GM12873 (cell line): ENCODE results near the gene EFCAB9.

Experiments
- TF ChIP-seq, protein P1 (sequence below): IDR thresholded peaks from 2 replicates; pipeline ENCODE4 v1.5.1; 2012; ENCODE audit warnings: low read depth, mild to moderate bottlenecking, moderate library complexity, low read length, control low read depth; ENCODE audit not compliant: insufficient read depth; ENCODE audit errors: missing control alignments

EFCAB9 gene

DNA sequence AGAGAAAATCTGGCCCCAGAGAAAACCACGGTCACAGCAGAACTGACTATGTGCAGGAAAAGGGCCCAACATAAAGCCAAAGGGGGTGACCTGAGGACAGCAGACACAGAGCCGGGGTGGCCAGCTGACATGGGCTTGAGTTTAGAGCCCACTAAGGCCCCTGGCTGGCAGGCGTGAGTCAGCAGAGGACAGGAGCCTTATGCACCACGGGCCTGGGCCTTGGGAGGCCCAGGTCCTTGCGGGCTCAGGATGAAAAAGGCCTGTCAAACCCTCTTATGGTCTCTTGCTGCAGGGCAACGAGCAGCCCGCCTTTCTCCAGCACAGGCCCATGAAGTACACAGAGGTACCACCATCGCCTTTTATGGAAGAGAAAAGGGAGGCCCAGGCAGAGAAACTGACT lies 25.7 kb upstream of the EFCAB9 start:
- TF ChIP-seq, protein P1, sequence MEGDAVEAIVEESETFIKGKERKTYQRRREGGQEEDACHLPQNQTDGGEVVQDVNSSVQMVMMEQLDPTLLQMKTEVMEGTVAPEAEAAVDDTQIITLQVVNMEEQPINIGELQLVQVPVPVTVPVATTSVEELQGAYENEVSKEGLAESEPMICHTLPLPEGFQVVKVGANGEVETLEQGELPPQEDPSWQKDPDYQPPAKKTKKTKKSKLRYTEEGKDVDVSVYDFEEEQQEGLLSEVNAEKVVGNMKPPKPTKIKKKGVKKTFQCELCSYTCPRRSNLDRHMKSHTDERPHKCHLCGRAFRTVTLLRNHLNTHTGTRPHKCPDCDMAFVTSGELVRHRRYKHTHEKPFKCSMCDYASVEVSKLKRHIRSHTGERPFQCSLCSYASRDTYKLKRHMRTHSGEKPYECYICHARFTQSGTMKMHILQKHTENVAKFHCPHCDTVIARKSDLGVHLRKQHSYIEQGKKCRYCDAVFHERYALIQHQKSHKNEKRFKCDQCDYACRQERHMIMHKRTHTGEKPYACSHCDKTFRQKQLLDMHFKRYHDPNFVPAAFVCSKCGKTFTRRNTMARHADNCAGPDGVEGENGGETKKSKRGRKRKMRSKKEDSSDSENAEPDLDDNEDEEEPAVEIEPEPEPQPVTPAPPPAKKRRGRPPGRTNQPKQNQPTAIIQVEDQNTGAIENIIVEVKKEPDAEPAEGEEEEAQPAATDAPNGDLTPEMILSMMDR: no peak

DNA sequence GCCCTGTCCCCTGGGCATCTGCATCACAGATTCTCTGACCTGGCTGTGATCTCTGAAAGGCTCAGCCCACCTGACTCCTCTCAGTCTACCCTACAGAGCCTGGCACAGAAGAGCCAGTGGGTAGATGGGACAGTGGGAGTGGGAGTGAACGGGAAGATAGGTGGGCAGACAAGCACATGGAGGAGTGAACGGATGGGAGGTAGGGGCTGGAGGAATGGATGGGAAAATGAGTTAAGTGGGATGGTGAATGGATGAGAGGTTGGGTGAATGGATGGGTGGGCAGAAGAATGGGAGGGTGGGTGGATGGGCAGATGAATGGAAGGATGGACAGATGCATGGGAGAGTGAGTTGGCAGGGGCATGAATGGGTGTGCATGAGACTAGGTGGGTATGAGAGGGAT lies 24.8 kb upstream of the EFCAB9 start:
- TF ChIP-seq, protein P1: no peak

DNA sequence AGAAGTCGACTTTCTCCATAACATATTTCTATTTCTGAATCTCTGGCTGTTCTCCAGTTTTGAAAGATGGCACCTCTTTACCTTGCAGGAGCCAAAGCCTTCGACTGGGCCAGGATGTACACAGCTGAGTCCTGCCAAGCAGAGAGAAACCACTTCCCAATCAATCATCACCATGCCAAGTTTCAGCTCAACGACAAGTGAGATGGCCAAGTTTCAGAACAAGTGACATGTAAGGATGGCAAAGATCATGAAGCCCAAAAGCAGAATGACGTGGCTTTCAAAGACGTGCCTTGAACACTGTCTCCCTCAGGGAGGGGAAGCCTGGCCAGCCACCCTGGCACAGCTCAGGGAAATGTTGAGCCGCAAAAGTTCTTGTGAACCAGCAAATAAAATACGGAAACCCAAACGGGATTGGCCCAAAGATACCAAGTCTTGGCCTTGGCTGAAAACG lies 23.7 kb upstream of the EFCAB9 start:
- TF ChIP-seq, protein P1: no peak

DNA sequence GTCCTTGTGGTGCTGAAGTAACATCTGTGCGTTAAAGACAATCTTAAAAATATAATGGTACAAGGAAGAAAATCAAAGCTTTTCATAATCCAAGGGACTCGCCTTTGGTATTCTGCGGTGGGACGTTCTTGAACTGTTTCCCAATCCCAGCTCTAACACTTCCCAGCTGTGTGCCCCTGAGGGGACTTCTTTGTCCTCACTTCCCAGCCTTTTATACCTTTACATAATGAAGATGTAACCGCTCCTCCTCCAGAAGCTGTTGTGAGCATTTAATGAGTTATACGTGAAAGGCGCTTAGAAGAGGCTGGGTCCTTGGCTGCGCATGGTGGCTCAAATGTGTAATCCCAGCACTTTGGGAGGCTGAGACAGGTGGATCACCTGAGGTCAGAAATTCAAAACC lies 22.9 kb upstream of the EFCAB9 start:
- TF ChIP-seq, protein P1: no peak

DNA sequence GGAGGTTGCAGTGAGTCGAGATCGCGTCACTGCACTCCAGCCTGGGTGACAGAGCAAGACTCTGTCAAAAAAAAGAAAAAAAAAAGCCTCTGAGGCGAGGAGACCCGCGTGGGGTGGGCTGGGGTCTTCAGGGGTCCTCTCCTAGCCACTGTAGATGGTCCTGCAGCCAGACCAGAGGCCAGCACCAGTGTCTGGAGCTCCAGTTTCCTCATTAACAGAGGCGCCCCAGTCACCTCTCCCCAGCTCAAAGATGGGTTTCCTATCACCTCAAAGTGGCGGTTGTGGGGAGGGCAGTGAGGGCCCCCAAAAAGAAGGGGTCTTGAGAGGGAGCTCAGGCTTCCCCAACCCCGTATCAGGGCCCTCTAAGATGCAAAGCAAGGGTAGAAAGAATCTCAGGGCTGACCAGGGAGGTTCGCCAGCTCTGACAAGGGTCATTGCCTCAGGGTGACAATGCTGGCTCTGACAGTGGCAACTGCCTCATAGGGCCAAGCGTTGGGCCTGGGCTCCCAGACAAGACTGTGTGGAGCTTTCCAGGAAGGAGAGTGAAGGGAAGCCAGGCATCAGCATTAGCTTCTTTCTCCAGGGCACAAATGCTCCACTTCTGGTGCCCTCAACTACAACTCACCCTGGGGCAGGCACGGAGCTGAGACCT lies 20.9 kb upstream of the EFCAB9 start:
- TF ChIP-seq, protein P1: no peak

DNA sequence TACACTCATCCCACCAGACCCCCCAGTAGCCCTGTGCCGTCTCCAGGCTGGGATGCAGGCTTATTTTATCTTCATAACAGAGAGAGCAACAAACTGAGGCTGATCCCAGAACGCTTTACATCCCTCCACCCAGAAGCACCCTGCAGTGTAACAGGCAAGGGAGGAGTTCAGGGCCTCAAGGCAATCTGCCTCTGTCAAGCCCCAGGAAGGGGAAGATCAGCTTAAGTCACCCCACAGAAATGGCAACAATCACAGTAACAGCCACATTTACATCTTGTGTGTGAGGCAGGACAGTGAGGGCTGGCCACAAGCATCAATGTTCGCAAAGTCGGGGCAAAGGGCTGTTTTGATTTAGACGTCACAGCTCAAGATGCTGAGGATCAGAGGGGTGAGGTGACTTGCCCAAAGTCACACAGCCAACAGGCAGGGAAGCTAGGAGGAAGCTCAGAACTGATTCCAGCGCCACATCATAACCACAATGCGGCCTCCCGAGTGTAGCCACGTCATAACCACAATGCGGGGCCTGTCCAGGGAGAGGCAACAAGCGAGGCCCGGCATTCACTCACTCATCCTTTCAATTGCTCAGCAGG lies 20.3 kb upstream of the EFCAB9 start:
- TF ChIP-seq, protein P1: no peak

DNA sequence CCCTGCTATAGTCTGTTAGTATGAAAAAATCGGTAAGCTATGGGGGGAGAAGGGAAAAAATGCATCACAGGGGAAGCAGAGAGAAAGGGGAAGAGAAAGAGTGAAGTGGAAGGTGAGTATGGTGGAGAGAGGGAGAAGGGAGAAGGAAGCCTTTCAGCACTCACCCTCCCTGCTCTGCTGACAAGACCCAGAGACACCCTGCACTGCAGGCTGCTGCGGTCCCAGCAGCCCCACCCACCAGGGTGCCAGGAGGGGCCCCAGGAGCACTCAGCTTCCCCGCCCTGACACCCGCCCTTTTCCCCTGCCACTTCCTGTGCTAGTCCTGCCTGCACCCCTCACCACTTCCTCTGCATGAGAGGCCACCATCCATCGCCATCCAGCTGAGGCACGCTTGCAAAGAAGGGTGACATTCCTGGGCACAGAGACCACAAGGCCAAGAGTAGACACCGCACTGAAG lies 18.7 kb upstream of the EFCAB9 start:
- TF ChIP-seq, protein P1: no peak
